Measurements from ENCODE around the gene PPIH.
"Not testable (repeated sequence)": the region's sequence is repeated elsewhere in the genome, so short reads cannot be mapped to it uniquely, and the experiment has no call there.

PPIH gene
- total RNA-seq, result 17.6 to 30.4 (median 22.7) reads per million in 3 donors

DNA sequence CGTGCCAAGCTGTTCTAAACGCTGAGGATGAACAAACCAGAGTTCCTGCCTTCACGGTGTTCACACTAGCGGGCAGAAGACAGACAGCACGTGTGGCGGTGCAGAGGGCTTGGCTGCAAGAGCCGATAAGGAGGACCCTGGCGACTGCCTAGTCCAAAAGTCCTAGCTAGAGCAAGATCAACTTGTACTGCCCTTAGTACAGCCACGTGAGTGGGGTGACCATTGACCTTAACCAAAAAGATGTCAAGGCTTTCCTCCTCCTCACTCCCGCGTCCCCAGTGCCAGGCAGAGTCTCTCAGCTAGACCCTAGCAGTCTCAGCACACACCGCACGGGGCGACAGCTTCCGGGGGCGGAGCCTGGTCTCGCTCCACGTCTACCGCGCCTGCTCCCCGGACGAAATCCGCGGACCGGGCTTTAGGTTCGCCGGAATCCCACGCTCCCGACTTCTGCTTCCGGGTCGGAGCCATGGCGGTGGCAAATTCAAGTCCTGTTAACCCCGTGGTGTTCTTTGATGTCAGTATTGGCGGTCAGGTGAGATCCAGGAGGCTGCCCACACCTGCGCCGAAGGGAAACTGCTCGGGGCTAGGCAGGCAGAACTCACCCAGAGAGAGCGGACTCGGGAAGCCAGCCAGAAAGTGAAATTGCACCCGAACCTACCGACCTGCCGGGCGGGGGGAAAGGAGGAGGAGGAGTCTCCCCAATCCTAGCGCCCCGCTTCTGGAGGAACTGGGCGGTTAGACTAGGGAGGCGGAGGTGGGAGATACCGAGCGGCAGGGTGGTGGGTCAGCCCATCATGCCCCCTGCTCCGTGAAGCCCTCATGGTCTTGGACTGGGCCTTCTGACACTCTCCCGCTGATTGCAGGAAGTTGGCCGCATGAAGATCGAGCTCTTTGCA lies at the start of gene PPIH:
TSS of gene PPIH (plus strand) at position 443 of the 896 bp plus-strand sequence. CDS start at position 467, 24 bp downstream.
- Histone ChIP-seq H3K36me3 (ENCODE audit: control insufficient read depth, insufficient read depth, low read length) (no peaks in the 10 kb centered on the region), H3K4me3 (ENCODE audit: insufficient read depth, low read depth, low read length, poor library complexity, severe bottlenecking) (peak within 1 kb of the TSS; percentile 64), H3K27ac (ENCODE audit: insufficient read depth, low read length, poor library complexity, severe bottlenecking) (peak within 1 kb of the TSS; percentile 74), H3K4me1 (ENCODE audit: control insufficient read depth, insufficient read depth, low read length, poor library complexity, severe bottlenecking) (peaks cover 18% of the 10 kb centered on the region), H3K27me3 (replicated peaks; ENCODE audit: control insufficient read depth, insufficient read depth, low read length, poor library complexity, severe bottlenecking) (no peaks in the 10 kb centered on the region), H3K9me3 (ENCODE audit: control insufficient read depth, low read length) (no peaks in the 10 kb centered on the region)
- peak; percentile 85 to 92 (median 90) for DNase-seq

DNA sequence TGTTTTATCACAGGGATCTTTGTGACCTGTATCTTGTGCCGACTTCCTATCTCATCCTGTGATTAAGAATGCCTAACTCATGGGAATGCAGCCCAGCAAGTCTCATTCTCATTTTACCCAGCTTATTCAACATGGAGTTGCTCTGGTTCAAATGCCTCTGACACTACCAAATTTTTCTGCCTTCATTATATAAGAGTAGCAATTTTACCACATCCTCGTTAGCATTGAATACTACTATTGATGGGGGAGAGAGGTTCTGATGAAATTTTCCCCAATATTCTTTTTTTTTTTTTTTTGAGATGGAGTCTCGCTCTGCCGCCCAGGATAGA lies 44.5 kb upstream of the PPIH start:
- no peak overlapping the region for H3K27ac ChIP-seq (ENCODE audit: insufficient read depth, low read length, poor library complexity, severe bottlenecking)
- no peaks in the 10 kb centered on the region for H3K27me3 ChIP-seq (replicated peaks; ENCODE audit: control insufficient read depth, insufficient read depth, low read length, poor library complexity, severe bottlenecking)
- no peaks in the 10 kb centered on the region for H3K36me3 ChIP-seq (ENCODE audit: control insufficient read depth, insufficient read depth, low read length)
- H3K4me1 ChIP-seq (ENCODE audit: control insufficient read depth, insufficient read depth, low read length, poor library complexity, severe bottlenecking), result no peaks in the 10 kb centered on the region
- H3K4me3 ChIP-seq (ENCODE audit: insufficient read depth, low read depth, low read length, poor library complexity, severe bottlenecking), result no peak overlapping the region
- no peaks in the 10 kb centered on the region for H3K9me3 ChIP-seq (ENCODE audit: control insufficient read depth, low read length)
- DNase-seq, result no peak

DNA sequence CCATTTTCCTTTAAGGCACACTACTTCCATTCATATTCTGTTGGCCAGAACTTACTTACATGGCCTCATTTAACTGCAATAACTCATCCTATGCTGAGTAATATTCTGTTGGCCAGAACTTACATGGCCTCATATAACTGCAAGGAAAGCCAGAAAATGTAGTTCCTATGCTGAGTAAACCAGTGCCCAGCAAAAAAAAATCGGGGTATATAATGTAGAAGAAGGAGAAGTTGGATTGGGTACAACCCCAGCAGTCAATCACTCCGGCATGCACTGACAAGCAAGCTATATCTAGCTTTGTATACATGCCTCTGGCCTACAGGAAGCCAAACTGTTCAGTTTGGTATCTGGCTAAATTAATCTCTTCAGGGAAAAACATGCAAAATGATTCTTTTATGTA lies 39.4 kb upstream of the PPIH start:
- no peaks in the 10 kb centered on the region for H3K4me1 ChIP-seq (ENCODE audit: control insufficient read depth, insufficient read depth, low read length, poor library complexity, severe bottlenecking)
- no peak for DNase-seq

DNA sequence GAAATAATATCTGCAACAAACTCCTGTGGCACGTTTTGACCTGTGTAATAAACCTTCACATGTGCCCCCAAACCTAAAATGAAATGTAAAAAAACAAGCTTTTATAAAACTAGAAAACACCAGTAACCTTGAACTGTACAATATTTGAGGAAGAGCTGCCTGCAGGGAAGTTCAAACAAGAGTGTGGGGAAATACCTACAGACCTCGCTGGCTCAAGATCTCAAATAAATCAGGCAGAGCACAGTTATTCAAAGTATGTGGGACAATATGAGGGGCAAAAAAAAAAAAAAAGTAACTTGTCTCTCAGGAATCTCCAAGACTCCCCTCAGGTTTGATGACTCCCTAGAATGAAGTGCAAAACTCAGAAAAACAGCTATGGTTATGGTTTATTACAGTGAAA lies 37.9 kb upstream of the PPIH start:
- H3K27ac ChIP-seq (ENCODE audit: insufficient read depth, low read length, poor library complexity, severe bottlenecking), result no peak overlapping the region
- H3K9me3 ChIP-seq (ENCODE audit: control insufficient read depth, low read length), result no peaks in the 10 kb centered on the region
- H3K4me1 ChIP-seq (ENCODE audit: control insufficient read depth, insufficient read depth, low read length, poor library complexity, severe bottlenecking), result no peaks in the 10 kb centered on the region
- no peak for DNase-seq
- H3K4me3 ChIP-seq (ENCODE audit: insufficient read depth, low read depth, low read length, poor library complexity, severe bottlenecking), result no peak overlapping the region
- H3K36me3 ChIP-seq (ENCODE audit: control insufficient read depth, insufficient read depth, low read length), result no peaks in the 10 kb centered on the region
- H3K27me3 ChIP-seq (replicated peaks; ENCODE audit: control insufficient read depth, insufficient read depth, low read length, poor library complexity, severe bottlenecking), result no peaks in the 10 kb centered on the region

More for the DNA sequence above, 39.4 kb upstream of the PPIH start:
- H3K27ac ChIP-seq (ENCODE audit: insufficient read depth, low read length, poor library complexity, severe bottlenecking), result no peak overlapping the region
- H3K4me3 ChIP-seq (ENCODE audit: insufficient read depth, low read depth, low read length, poor library complexity, severe bottlenecking), result no peak overlapping the region
- no peaks in the 10 kb centered on the region for H3K9me3 ChIP-seq (ENCODE audit: control insufficient read depth, low read length)
- H3K36me3 ChIP-seq (ENCODE audit: control insufficient read depth, insufficient read depth, low read length), result no peaks in the 10 kb centered on the region
- no peaks in the 10 kb centered on the region for H3K27me3 ChIP-seq (replicated peaks; ENCODE audit: control insufficient read depth, insufficient read depth, low read length, poor library complexity, severe bottlenecking)

DNA sequence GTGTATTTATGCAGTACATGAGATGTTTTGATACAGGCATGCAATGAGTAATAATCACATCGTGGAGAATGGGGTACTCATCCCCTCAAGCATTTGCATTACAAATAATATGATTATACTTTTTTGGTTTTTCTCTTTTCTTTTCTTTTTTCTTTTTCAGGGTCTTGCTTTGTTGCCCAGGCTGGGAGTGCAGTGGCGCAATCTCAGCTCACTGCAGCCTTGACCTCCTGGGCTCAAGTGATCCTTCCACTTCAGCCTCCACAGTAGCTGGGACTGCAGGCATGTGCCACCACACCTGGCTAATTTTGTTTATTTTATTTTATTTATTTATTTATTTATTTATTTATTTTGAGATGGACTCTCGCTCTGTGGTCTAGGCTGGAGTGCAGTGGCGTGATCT lies 37.0 kb upstream of the PPIH start:
- not testable (repeated sequence) for H3K9me3 ChIP-seq (ENCODE audit: control insufficient read depth, low read length); H3K27me3 ChIP-seq (replicated peaks; ENCODE audit: control insufficient read depth, insufficient read depth, low read length, poor library complexity, severe bottlenecking); H3K4me1 ChIP-seq (ENCODE audit: control insufficient read depth, insufficient read depth, low read length, poor library complexity, severe bottlenecking); H3K36me3 ChIP-seq (ENCODE audit: control insufficient read depth, insufficient read depth, low read length); H3K27ac ChIP-seq (ENCODE audit: insufficient read depth, low read length, poor library complexity, severe bottlenecking); H3K4me3 ChIP-seq (ENCODE audit: insufficient read depth, low read depth, low read length, poor library complexity, severe bottlenecking); DNase-seq

DNA sequence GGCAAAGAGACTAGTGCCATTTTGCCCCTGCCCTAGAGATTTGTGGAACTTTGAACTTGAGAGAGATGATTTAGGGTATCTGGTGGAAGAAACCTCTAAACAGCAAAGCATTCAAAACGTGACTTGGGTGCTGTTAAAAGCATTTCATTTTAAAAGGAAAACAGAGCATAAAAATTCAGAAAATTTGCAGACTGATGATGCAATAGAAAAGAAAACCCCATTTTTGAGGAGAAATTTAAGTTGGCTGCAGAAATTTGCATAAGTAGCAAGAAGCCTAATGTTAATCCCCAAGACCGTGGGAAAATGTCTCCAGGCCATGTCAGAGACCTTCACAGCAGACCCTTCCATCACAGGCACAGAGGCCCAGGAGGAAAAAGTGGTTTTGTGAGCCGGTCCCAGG lies 31.0 kb upstream of the PPIH start:
- not testable (repeated sequence) for DNase-seq; H3K4me1 ChIP-seq (ENCODE audit: control insufficient read depth, insufficient read depth, low read length, poor library complexity, severe bottlenecking); H3K4me3 ChIP-seq (ENCODE audit: insufficient read depth, low read depth, low read length, poor library complexity, severe bottlenecking); H3K36me3 ChIP-seq (ENCODE audit: control insufficient read depth, insufficient read depth, low read length); H3K27ac ChIP-seq (ENCODE audit: insufficient read depth, low read length, poor library complexity, severe bottlenecking); H3K27me3 ChIP-seq (replicated peaks; ENCODE audit: control insufficient read depth, insufficient read depth, low read length, poor library complexity, severe bottlenecking); H3K9me3 ChIP-seq (ENCODE audit: control insufficient read depth, low read length)

- no peak overlapping the region for H3K4me3 ChIP-seq (ENCODE audit: insufficient read depth, low read depth, low read length, poor library complexity, severe bottlenecking)
- H3K9me3 ChIP-seq (ENCODE audit: control insufficient read depth, low read length), result no peaks in the 10 kb centered on the region
- H3K27me3 ChIP-seq (replicated peaks; ENCODE audit: control insufficient read depth, insufficient read depth, low read length, poor library complexity, severe bottlenecking), result no peaks in the 10 kb centered on the region
- no peak for DNase-seq
- H3K27ac ChIP-seq (ENCODE audit: insufficient read depth, low read length, poor library complexity, severe bottlenecking), result no peak overlapping the region
- H3K4me1 ChIP-seq (ENCODE audit: control insufficient read depth, insufficient read depth, low read length, poor library complexity, severe bottlenecking), result no peaks in the 10 kb centered on the region
- H3K36me3 ChIP-seq (ENCODE audit: control insufficient read depth, insufficient read depth, low read length), result no peaks in the 10 kb centered on the region
Observed at GRCh38 chr1:42639116-42639515, 19.1 kb upstream of the PPIH start.

- no peaks in the 10 kb centered on the region for H3K36me3 ChIP-seq (ENCODE audit: control insufficient read depth, insufficient read depth, low read length)
- DNase-seq, result no peak
- no peak overlapping the region for H3K27ac ChIP-seq (ENCODE audit: insufficient read depth, low read length, poor library complexity, severe bottlenecking)
- H3K9me3 ChIP-seq (ENCODE audit: control insufficient read depth, low read length), result no peaks in the 10 kb centered on the region
- no peaks in the 10 kb centered on the region for H3K27me3 ChIP-seq (replicated peaks; ENCODE audit: control insufficient read depth, insufficient read depth, low read length, poor library complexity, severe bottlenecking)
- H3K4me3 ChIP-seq (ENCODE audit: insufficient read depth, low read depth, low read length, poor library complexity, severe bottlenecking), result no peak overlapping the region
- no peaks in the 10 kb centered on the region for H3K4me1 ChIP-seq (ENCODE audit: control insufficient read depth, insufficient read depth, low read length, poor library complexity, severe bottlenecking)
Observed at GRCh38 chr1:42646056-42646455, 12.2 kb upstream of the PPIH start.

GRCh38 chr1:42657201-42657600 lies 1.0 kb upstream of the PPIH start:
- no peak for DNase-seq
- H3K36me3 ChIP-seq (ENCODE audit: control insufficient read depth, insufficient read depth, low read length), result no peaks in the 10 kb centered on the region
- H3K9me3 ChIP-seq (ENCODE audit: control insufficient read depth, low read length), result no peaks in the 10 kb centered on the region
- no peak overlapping the region for H3K4me3 ChIP-seq (ENCODE audit: insufficient read depth, low read depth, low read length, poor library complexity, severe bottlenecking)
- no peaks in the 10 kb centered on the region for H3K27me3 ChIP-seq (replicated peaks; ENCODE audit: control insufficient read depth, insufficient read depth, low read length, poor library complexity, severe bottlenecking)
- peak overlapping the region; percentile 41 for H3K27ac ChIP-seq (ENCODE audit: insufficient read depth, low read length, poor library complexity, severe bottlenecking)
- H3K4me1 ChIP-seq (ENCODE audit: control insufficient read depth, insufficient read depth, low read length, poor library complexity, severe bottlenecking), result peaks cover 18% of the 10 kb centered on the region

DNA sequence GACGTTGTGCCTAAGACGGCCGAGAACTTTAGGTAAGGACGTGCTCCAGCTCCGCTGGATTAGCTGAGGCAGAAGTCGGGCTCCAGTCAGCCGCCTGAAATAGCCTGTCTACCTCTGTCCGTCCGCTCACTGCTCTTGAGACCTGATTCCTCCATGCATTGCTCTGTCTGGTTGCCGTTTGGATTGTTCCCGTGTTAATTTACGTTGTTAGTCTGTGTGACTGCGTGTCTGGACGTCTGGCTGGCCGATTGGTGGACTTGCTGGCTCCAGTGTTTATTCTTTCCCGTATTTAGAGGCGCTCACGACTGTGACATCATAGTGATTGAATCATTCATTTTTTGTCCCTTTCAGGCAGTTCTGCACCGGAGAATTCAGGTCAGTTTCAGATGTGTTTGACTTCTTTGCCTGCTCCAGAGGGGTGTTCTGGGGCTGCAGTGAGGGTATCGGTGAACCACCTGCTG lies 684 bp downstream of the PPIH start:
- no peak for DNase-seq
- Histone ChIP-seq H3K4me1 (ENCODE audit: control insufficient read depth, insufficient read depth, low read length, poor library complexity, severe bottlenecking) (peaks cover 18% of the 10 kb centered on the region), H3K27ac (ENCODE audit: insufficient read depth, low read length, poor library complexity, severe bottlenecking) (peak overlapping the region; percentile 74), H3K36me3 (ENCODE audit: control insufficient read depth, insufficient read depth, low read length) (peaks cover 3% of the 10 kb centered on the region), H3K4me3 (ENCODE audit: insufficient read depth, low read depth, low read length, poor library complexity, severe bottlenecking) (peak overlapping the region; percentile 64), H3K9me3 (ENCODE audit: control insufficient read depth, low read length) (no peaks in the 10 kb centered on the region), H3K27me3 (replicated peaks; ENCODE audit: control insufficient read depth, insufficient read depth, low read length, poor library complexity, severe bottlenecking) (no peaks in the 10 kb centered on the region)

Data from effector memory CD4-positive, alpha-beta T cell (primary cell).